Superior temporal gyrus (tissue), 1 donor: ENCODE results near the gene GRM5.
"Not testable (repeated sequence)": the region's sequence is repeated elsewhere in the genome, so short reads cannot be mapped to it uniquely, and the experiment has no call there.

Experiments used
- DNase-seq: peaks from one replicate; pipeline ENCODE4 v3.0.0-alpha.2; 2016; ENCODE audit errors: extremely low spot score

The GRM5 gene

DNA sequence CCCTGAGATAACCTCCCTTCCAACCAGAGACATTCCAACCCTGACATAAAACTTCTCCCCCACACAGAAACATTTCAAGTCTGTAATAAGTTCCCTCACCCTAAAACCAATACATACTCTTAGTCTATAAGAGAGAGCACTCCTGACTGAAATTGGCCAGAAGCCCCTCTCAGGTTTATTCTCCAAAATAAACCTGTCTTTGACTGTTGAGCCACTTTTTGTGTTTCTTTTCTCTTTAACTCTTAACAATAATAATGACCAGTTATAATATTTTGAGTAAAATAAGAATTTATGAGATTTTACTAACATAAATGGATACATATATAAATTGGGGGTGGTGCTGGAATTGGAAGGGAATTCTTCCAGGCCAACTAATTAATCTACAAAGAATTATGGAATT lies 93.6 kb downstream of the GRM5 start:
- no peak for DNase-seq

DNA sequence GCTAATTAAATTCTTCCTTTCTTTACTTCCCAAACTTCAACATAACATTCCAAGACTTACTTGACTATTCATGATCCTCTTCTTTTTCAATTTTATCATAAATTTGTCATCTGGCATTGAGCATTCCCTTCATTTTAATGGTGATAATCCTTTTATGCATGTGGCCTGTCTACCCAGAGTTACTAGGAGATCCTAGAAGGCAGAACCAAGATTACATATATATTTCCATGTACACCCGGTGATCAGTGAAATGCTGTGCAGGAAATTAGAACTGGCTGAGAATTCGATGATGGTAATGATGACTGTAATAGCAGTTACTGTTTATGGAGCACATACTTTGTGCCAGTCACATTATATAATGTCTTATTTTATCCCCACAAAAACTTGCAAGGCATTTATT lies 104.2 kb downstream of the GRM5 start:
- not testable (repeated sequence) for DNase-seq

DNA sequence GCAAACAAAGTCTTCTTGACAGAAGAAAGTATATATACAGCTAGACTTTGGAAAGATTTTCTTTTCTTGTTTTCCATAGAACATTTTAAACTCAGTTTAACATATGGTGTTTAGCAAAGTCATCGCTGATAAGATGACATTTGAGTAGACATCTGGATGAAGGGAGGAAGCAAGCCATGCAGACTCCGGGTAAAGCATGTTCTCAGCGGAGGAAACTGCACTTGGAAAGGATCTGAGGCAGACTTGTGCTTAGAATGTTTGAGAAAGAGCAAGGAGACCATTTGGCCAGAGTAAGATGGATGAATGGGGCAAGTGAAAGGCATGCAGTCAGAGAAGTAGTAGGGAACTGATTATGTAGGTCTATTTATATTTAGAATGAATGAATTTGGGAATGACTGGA lies 105.9 kb downstream of the GRM5 start:
- DNase-seq: not testable (repeated sequence)

DNA sequence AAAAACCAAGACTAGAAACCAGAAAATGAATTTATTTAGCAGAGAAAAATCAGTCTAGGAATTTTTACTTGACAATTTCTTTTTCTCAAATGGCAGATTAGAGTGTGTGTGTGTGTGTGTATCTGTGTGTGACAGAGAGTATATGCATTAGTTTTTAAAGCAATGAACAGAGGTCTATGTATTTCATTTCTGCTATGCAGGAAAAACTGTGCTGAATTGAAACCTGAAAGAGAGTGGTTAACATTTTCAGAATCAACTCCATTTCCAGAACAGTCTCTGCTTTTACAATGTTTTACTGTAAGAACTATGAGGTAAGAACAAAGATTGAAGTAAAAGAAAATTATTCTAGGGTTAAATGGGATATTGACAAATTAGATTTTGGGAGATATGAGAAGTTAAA lies 114.8 kb downstream of the GRM5 start:
- DNase-seq: no peak

DNA sequence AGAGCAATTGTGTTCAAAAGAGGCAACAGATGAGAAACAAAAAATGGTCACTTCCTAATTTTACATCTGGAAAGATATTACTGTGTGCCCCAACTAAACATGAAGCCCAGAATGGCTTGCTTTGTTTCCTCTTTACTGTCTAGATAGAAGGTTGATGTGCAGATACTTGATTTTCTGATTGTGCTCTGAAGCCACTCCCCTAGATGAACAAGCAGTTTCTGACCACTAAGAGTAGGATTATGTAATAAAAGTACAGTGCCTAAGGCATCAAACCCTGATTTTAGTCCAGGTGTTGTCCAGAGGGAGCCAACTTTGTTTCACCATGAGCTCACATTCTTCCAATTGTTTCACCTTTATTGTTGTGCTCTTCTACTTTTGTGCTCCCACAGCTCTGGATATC lies 116.9 kb downstream of the GRM5 start:
- DNase-seq: not testable (repeated sequence)

DNA sequence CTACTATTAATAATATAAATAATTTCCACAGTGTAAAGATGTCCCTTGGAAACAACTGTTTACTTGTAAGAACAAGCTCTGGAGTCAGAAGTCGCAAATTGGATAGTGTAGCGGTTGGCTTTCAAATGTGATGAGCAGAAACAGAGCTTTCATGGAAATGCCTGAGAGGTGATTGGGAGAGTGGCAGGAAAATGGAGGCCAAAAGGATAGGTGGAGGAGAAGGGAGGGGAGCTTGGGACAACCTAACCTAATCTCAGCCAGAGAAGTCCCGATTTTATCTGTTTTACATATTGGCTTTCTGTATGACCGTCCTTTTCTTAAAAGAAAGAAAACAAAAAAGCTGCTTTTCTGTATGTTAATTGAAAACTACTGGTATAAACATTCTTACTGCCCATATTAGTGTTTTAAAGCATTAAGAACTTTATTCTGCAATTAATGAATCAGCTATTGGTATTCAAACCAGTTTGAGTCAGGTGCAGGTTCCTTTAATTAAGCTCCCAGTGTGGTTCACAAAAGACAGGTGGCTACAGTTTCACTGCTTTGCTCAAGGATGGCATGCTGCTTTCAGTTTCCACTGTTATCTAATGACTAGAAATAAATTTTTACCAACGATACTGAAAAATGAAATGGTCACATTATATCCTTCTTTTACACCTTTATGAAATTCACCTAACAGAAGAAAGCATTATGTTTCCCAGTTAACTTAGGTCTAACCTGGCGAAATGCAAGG lies 117.8 kb downstream of the GRM5 start:
- DNase-seq: not testable (repeated sequence)

DNA sequence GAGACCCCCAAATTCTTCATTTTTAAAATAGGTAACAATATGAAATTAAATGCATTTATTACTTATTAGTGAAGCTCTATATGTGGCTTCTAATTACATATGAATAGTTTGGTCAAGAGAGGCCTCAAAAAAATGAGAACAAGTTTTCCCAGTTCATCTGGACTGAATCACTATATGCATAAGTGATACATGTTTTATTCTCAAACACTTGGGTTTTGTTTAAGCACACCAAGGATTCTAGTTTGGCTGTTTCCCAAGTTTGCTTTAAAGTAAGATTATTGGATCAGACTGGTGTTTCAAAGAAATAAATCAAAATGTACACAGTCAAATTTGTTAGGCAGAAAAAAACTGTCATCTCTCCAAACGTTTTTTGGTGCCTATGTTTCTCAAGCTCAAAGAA lies 136.1 kb downstream of the GRM5 start:
- DNase-seq: not testable (repeated sequence)

DNA sequence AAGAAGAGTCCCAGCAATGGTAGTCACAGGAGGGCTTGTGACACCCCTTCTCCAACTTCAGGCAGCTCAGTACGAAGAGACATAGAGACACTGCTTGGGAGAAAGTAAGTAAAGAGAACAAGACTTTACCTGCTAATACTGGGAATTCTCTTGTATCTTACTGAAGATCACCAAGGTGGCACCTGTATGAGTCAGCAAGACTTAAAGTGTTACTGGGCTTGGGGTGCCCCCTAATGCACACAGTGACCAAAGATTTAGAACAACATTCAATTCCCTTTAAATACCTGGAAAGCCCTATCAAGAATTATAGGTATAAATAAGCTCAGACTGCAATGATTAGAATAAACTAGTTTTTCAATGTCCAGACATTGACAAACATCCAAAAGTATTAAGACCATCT lies 148.7 kb downstream of the GRM5 start:
- not testable (repeated sequence) for DNase-seq

DNA sequence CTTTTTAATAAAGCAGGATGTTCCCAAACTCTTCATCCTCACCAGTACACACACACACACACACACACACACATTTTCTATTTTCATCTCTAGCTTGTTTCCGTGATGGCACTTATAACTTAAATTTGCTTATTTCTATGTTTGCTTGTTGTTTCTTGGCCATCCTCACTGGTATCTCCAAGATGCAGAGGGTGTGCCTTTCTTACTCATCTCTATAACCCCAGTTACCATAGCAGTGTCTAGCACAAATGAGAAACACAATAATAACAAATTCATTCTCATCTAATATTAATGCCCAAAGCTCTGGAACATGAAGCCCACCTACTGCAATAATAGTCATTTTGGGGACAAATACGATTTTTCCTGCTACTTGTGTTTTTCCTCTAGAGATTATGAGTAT lies 156.3 kb downstream of the GRM5 start:
- DNase-seq: no peak

DNA sequence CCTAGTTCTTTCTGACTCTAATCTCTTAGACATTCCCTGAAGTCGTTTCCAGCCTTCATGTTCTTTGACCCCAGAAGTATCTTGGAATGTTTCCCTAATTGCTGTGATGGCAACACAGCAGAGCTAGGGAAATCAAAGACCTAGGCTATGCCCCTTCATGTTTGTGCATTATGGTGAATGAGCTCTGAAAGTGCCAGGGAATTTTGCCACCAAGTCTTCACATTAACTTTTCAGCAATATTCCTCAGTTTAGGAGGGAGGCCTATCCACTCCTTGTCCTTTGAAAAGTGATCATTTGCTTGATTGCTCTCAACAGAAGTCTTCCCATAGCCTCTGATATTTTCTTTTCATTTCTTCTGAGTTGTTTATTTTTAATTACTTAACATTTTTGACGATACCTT lies 164.3 kb downstream of the GRM5 start:
- DNase-seq: not testable (repeated sequence)

DNA sequence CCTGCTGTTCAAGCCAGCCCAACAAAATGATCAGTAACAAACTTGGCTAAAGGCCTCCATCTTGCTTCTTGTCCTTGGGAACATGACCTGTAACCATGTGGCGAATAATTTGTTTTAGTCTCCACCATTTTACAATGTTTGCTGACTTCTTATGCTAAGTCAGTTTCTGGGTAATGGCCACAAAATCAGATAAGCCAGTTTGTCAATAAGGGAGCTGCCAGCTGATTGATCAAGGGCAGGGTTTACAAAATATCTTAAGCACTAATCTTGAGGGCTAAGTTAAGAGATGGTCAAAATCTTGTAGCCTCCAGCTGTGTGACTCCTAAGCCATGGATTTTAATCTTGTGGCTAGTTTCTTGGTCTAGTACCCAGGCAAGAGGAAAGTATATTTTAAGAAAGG lies 176.9 kb downstream of the GRM5 start:
- DNase-seq: not testable (repeated sequence)

DNA sequence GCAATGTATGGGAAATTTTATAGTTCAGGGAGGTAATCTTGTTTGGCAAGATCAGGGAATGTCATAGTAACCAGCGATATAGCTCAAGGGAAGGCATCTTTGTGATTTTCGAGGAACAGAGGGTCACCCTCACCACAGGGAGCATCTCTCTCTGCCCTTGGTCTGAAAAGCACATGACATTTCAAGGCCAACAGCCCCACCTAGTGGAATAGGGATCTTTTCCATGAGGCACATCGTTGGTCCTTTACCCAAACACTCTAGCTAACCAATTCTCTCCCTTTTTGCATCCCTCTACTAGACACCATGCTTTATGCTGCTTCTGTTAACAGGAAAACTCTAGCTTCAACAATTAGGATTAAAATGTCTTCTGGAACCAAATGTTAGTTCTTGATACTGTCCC lies 179.0 kb downstream of the GRM5 start:
- DNase-seq: no peak

DNA sequence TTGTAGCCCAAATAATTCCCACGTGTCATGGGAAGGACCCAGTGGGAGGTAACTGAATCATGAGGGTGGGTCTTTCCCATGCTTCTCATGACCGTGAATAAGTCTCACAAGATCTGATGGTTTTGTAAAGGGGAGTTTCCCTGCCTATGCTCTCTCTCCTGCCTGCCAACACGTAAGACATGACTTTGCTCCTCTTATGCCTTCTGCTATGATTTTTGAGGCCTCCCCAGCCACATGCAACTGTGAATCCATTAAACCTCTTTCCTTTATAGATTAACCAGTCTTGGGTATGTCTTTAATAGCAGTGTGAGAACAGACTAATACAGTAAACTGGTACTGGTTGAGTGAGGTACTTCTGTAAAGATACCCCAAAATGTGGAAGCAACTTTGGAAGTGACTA lies 183.0 kb downstream of the GRM5 start:
- DNase-seq: not testable (repeated sequence)

DNA sequence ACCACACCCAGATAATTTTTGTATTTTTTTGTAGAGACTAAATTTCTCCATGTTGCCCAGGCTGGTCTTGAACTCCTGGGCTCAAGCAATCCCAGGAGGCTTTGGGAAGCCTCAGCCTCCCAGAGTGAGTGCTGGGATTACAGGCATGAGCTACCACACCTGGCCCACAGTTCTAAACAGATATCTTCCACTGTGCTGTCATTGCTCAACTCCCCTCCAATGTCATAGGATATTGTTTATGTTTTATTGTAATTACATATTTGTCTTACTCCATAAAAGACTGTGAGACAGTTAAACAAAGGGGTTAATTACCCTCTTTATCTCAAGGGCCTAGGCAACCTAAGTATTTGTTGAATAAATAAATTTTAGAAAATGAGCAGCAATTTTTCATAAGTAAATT lies 204.2 kb downstream of the GRM5 start:
- DNase-seq: no peak

DNA sequence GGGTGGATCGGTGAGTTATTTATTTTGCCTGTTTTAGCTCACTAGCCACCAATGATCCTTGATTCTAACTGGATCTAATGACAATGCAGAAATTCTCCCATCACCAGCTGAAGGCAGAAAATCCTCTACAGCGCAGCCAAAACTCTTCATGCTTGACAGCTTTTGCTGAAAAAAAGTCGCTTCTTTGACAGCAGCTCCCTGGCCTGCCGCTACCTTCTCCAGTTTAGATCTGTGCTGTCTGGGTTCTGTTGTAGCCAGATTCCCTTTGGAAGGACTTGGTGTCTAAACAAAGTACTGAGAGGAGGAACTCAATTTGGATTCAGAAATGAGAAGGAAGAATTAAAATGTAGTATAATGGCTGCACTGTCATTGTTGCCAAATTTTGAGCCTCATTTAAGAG lies 205.4 kb downstream of the GRM5 start:
- DNase-seq: peak; percentile 30

DNA sequence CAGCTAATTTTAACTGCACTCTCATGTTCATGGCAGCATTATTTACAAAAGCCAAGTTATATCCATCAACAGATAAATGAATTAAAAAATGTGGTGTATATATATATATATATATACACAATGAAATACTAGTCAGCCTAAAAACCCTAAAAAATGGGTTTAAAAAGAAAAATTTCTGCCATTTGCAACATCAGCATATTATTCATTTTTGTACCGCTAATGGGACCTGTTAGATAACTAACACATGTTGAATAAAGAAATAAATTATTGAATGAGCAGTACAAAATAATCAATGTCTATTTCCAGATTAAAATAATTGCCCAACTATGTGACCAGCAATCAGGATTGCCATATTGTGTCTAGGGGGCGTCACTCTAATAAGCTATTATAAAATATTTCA lies 211.8 kb downstream of the GRM5 start:
- DNase-seq: not testable (repeated sequence)

DNA sequence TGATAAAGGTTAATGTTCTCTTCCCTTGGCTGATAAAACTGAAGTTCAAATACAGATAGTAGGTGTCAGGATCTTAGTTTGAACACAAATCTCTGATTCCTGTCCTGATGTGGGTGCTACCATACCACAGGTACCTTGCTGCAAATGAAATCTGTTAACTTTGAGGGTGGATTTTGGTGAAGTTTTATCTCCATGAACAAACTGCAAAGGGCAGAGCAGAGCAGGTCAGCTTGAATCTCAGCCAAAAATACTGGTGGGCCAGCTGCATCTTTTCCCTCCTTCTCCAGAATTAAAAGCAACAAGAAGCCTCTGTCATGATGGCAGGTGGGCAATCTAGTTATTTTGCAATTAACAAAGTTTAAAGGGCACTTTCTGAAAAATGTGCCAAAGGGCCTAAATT lies 214.2 kb downstream of the GRM5 start:
- not testable (repeated sequence) for DNase-seq

DNA sequence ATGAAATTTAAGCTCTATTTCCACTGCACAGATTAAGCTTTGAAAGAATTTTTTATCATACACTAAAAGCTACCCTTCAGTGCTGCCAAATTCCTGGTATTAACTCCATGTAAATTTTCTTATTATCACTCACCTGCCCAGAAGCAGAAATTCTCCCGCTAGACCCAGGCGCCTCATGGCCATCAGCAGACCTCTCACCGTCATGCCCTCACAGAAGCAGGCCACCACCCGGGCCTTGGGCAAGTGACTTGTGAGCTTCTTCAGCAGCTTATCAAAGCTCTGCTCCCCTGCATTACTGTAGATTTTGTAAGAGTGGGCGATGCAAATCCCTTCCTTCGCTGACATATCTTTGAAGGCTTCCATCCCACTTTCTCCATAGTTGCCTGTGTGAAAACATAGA lies 216.0 kb downstream of the GRM5 start:
- not testable (repeated sequence) for DNase-seq

DNA sequence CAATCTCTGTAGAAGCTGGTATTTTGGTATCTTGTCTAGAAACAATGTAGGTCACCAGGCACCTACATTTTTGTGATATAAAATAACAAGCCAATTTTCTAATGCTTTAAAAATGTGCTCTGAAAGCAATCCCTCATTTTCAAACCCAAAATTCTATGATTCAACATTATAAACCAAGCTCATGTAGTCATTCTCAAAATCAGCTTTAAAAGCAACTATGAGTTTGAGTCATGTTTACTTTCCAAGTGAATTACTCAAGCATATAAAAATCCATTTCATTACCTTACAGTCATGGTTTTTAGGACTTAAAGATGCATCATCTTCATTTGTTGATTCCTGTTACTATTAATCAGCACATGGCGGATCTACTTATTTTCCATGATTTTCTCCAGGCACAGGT lies 216.4 kb downstream of the GRM5 start:
- DNase-seq: no peak

DNA sequence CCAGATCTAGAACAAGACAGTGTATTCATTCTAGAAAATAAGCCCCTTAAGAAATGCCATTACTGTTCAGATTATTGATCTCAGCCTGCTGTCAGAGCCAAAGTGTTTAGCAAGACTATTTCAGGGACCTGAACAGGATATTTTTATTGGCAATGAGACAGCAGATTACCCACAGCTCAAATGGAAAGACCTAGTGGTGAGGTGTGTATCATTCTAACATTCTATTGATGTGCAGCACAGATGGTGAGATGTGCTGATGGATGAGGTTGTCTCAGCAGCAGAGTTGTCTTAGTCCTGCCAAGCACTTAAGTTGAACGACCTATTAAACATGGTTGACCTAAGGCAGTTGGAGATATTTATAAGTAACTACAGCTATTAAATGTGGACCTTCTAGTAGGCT lies 219.5 kb downstream of the GRM5 start:
- not testable (repeated sequence) for DNase-seq

DNA sequence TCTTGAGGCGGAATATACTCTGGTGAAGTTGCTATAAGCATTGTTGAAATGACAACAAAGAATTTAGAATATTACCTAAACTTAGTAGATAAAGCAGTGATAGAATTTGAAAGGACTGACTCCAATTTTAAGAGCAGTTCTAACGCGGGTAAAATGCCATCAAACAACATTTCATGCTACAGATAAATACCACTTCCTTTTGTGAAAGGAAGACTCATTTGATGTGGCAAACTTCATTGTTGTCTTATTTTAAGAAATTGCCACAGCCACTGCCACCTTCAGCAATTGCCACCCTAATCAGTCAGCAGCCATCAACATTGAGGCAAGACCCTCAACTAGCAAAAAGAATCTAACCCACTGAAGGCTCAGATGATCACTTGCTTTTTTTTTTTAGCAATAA lies 220.8 kb downstream of the GRM5 start:
- DNase-seq: not testable (repeated sequence)

DNA sequence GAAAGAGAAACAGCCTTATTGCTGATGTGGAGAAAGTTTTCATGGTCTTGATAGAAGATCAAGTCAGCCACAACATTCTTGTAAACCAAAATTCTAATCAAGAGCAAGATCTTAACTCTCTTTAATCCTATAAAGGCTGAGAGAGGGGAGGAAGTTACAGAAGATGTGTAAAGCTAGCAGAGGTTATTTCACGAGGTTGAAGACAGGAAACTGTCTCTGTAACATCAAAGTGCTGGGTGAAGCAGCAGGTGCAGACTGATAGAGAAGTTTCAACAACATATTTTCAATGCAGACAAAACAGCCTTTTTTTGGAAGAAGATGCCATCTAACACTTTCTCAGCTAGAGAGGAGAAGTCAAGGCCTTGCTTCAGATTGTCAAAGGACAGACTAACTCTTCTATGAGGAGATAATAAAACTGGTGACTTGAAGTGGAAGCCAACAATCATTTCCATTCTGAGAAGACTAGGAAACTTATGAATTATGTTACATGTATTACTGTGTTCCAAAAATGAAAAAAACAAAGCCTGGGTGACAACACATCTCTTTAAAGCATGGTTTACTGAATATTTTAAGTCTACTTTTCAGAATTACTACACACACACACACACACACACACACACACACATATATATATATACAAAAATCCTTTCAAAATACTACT lies 221.9 kb downstream of the GRM5 start:
- DNase-seq: not testable (repeated sequence)

DNA sequence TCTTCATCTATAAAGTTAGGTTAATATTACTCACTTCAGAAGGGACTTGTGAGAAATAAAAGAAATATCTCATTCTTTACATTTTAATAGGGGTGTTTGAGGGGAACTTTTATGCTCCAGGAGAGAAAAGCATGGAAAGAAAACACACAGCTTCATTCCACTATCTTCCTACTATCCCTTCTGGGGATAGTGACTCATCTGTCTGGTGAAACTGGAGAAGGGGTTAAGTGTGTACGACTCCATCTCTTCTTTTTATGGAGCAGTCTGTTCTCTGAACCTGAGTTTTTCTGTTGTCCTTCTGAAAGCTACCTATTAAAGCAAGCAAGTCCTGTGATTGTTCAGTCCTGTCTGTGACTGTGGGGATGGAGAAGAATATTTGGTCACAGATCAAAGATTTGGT lies 227.6 kb downstream of the GRM5 start:
- not testable (repeated sequence) for DNase-seq
